ENCODE measurements around the gene SH2D2A. TPM values are rescaled to one million over a fixed set of nuclear protein-coding genes. Genes with fewer than 3 reads are reported as not detected.

The SH2D2A gene
- total RNA-seq, 4 donors from 2014 or later = 0.78 to 7.2 (median 2.9) TPM; not detected in 1

DNA sequence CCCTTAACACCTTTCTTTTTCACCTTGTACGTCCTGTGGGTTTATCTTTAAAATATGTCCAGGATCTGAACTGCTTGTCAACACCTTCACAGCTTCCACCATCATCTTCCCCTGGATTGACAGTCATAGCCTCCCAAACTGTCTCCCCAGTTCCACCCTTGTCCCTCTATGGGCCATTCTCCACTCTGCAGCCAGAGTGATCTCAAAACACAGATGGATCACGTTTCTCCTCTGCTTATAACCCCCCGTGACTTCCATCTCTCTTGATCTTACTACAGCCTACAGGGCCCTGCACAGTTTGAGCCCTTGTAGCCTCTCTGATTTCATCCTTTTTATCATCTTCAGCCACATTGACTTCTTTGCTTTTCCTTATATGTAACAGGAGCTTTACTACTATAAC lies 38.0 kb upstream of the SH2D2A start:
- H3K36me3 ChIP-seq = no peaks in the 10 kb centered on the region
- no peak for DNase-seq (ENCODE audit: low spot score in 2 of 2)
- TF ChIP-seq EP300 (IDR thresholded peaks at IDR 0.05) (no peak), POLR2A (IDR thresholded peaks at IDR 0.05) (no peak)
- TF ChIP-seq, protein P1, sequence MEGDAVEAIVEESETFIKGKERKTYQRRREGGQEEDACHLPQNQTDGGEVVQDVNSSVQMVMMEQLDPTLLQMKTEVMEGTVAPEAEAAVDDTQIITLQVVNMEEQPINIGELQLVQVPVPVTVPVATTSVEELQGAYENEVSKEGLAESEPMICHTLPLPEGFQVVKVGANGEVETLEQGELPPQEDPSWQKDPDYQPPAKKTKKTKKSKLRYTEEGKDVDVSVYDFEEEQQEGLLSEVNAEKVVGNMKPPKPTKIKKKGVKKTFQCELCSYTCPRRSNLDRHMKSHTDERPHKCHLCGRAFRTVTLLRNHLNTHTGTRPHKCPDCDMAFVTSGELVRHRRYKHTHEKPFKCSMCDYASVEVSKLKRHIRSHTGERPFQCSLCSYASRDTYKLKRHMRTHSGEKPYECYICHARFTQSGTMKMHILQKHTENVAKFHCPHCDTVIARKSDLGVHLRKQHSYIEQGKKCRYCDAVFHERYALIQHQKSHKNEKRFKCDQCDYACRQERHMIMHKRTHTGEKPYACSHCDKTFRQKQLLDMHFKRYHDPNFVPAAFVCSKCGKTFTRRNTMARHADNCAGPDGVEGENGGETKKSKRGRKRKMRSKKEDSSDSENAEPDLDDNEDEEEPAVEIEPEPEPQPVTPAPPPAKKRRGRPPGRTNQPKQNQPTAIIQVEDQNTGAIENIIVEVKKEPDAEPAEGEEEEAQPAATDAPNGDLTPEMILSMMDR (IDR thresholded peaks at IDR 0.05) = no peak
- WGBS, 2 donors = 50 to 63% methylated on average over 3 of the region's 3 CpGs
- no peaks in the 10 kb centered on the region for H3K9me3 ChIP-seq
- no peak overlapping the region for H3K4me3 ChIP-seq
- peaks cover 0 to 20% (median 9%) of the 10 kb centered on the region in 4 donors for H3K4me1 ChIP-seq
- H3K27me3 ChIP-seq = peaks cover 0 to 42% of the 10 kb centered on the region in 2 donors
- no peak overlapping the region for H3K27ac ChIP-seq

DNA sequence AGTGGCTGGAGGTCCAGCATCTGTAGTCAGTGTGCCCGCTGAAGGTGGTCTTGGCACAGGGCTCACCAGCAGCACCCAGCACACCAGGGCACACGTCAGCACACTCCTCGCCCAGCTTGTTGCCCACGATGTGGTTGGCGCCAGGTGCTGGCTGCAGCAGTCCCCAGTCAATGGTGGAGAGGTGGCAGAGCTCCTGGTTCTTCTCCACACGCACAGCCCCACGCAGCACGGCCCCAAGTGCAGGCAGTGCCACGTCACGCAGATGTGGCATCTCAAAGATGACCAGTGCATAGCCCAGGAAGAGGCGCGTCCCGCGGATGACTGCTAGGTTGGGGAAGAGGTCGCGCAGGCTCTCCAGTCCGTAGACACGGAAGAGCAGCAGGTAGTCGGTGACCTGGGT lies 37.1 kb upstream of the SH2D2A start:
- no peak overlapping the region for H3K27ac ChIP-seq
- H3K9me3 ChIP-seq = no peaks in the 10 kb centered on the region
- H3K4me3 ChIP-seq = no peak overlapping the region
- peaks cover 0 to 42% of the 10 kb centered on the region in 2 donors for H3K27me3 ChIP-seq
- H3K36me3 ChIP-seq = no peaks in the 10 kb centered on the region
- TF ChIP-seq EP300 (IDR thresholded peaks at IDR 0.05) = no peak
- TF ChIP-seq, protein P1 (IDR thresholded peaks at IDR 0.05) = no peak
- TF ChIP-seq POLR2A (IDR thresholded peaks at IDR 0.05) = no peak
- no peak for DNase-seq (ENCODE audit: low spot score in 2 of 2)
- 91 to 94% methylated on average over 9 to 17 of the region's 19 CpGs for WGBS, 2 donors
- peaks cover 0 to 14% (median 2%) of the 10 kb centered on the region in 4 donors for H3K4me1 ChIP-seq

DNA sequence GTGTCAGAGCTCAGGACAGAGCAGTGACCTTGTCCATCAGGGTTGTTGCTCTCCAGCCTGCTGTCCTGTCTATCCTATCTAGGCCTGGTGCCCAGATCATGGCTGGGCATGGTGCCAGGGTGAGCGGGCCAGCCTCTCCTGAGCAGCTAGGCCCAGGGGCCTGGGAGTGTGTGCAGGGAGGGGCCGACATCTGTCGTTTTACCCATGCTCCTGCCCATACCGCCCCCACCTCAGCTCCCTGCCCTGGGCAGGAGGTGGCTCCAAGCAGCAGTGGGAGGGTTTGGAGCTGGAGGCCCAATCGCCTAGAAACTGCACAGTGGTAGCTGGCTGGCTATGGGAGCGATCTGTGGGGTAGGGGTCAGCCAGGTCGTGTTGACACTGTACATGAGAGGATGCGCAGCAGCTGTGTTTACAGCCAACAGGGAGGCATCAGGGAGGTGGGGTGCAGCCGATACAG lies 35.8 kb upstream of the SH2D2A start:
- DNase-seq (ENCODE audit: low spot score in 2 of 2) = peak; percentile 35 to 36
- Histone ChIP-seq H3K27me3 (peaks cover 0 to 42% of the 10 kb centered on the region in 2 donors), H3K36me3 (no peaks in the 10 kb centered on the region), H3K4me1 (peaks cover 0 to 19% (median 0%) of the 10 kb centered on the region in 4 donors), H3K9me3 (no peaks in the 10 kb centered on the region), H3K4me3 (no peak overlapping the region), H3K27ac (no peak overlapping the region)
- TF ChIP-seq, protein P1 (IDR thresholded peaks at IDR 0.05) = no peak
- TF ChIP-seq EP300 (IDR thresholded peaks at IDR 0.05) (no peak), POLR2A (IDR thresholded peaks at IDR 0.05) (no peak)
- 33 to 37% methylated on average over 9 of the region's 9 CpGs for WGBS, 2 donors

DNA sequence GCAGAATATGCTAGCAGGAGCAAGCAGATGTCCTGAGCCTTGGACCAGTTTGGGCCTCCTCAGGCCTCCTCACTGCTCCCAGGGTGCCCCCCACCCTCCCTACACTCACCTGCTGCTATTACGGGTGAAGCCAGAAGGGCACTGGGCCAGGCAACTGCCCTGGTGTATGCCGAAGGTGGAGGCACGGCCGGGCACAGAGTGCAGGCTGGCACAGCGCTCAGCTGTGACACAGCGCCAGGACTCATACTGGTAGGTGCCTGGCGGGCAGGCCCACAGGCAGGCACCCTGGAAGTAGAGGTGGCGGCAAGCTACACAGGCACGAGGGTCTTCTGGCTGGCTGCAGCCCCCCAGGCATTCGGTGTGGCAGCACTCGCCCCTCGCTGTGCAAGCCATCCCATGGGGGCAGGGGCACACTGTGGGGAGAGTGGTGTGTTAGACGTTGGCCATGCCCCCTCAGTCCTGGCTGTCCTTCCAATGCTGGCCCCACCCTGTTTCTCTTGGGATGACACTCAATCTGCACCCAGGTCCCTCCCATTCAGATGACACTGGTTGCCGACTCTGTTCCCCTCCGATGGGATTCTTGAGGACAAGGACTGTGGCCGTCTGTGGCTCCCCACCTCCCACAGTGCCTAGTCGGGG lies 35.2 kb upstream of the SH2D2A start:
- no peak overlapping the region for H3K27ac ChIP-seq
- no peak for DNase-seq (ENCODE audit: low spot score in 2 of 2)
- TF ChIP-seq POLR2A (IDR thresholded peaks at IDR 0.05) (no peak), EP300 (IDR thresholded peaks at IDR 0.05) (no peak)
- TF ChIP-seq, protein P1 (IDR thresholded peaks at IDR 0.05) = no peak
- H3K36me3 ChIP-seq = no peaks in the 10 kb centered on the region
- peaks cover 0 to 19% (median 0%) of the 10 kb centered on the region in 4 donors for H3K4me1 ChIP-seq
- H3K9me3 ChIP-seq = no peaks in the 10 kb centered on the region
- H3K4me3 ChIP-seq = no peak overlapping the region
- H3K27me3 ChIP-seq = peaks cover 0 to 42% of the 10 kb centered on the region in 2 donors
- 74 to 88% methylated on average over 13 to 14 of the region's 17 CpGs for WGBS, 2 donors

DNA sequence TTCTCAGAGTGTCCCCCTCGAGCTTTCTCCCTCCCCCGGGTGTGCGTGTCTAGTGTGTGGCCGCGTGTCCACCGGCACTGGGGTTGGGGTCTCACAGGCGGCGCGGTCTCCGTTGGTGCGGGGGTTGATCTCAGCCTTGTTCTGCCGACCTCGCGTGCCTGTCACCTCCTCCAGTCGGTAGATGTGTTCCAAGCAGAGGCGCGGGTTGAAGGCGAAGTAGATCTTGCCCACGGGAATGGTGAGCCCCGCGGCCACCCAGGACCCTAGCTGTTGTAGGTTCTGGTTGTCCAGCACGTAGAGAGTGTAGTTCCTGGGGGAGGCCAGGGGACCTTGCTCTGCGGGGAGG lies 32.5 kb upstream of the SH2D2A start:
- Histone ChIP-seq H3K9me3 (no peaks in the 10 kb centered on the region), H3K4me3 (no peak overlapping the region), H3K36me3 (no peaks in the 10 kb centered on the region), H3K4me1 (peaks cover 0 to 30% (median 0%) of the 10 kb centered on the region in 4 donors), H3K27me3 (peaks cover 0 to 61% of the 10 kb centered on the region in 2 donors), H3K27ac (no peak overlapping the region)
- 28 to 38% methylated on average over 8 to 23 of the region's 23 CpGs for WGBS, 2 donors
- TF ChIP-seq POLR2A (IDR thresholded peaks at IDR 0.05) = no peak
- TF ChIP-seq, protein P1 (IDR thresholded peaks at IDR 0.05) = no peak
- TF ChIP-seq EP300 (IDR thresholded peaks at IDR 0.05) = no peak
- no peak for DNase-seq (ENCODE audit: low spot score in 2 of 2)

Measured in tibial nerve (tissue), 4 donors.